Fibroblast of mammary gland (primary cell): ENCODE data around the gene HTRA1.
A peak's percentile ranks its signal among the peaks of the same experiment; 100 is the strongest.

Source experiments
- DNase-seq: peaks from one replicate; pipeline ENCODE4 v3.0.0-alpha.2; 2010; ENCODE audit warnings: low read depth
- H3K4me3 ChIP-seq: 2 replicates; pipeline ENCODE4 v1.5.1; 2011; ENCODE audit warnings: low read depth, mild to moderate bottlenecking, low read length, moderate library complexity; ENCODE audit not compliant: control insufficient read depth
- CTCF ChIP-seq: conservative IDR thresholded peaks from 2 replicates; pipeline ENCODE4 v1.5.1; 2011; ENCODE audit warnings: low read depth, low read length, inconsistent platforms; ENCODE audit not compliant: control insufficient read depth, insufficient read depth

HTRA1 gene

GRCh38 chr10:122503886-122504609 is 42.7 kb downstream of the HTRA1 start:
- no peak for DNase-seq
- TF ChIP-seq CTCF: no peak
- no peak overlapping the region for H3K4me3 ChIP-seq

GRCh38 chr10:122504610-122504950 is 43.2 kb downstream of the HTRA1 start:
- peak; percentile 95 for DNase-seq

GRCh38 chr10:122505011-122505410 is 43.7 kb downstream of the HTRA1 start:
- no peak overlapping the region for H3K4me3 ChIP-seq
- DNase-seq: no peak
- no peak for TF ChIP-seq CTCF

More at GRCh38 chr10:122504610-122504950, 43.2 kb downstream of the HTRA1 start:
- H3K4me3 ChIP-seq: no peak overlapping the region
- no peak for TF ChIP-seq CTCF

GRCh38 chr10:122505885-122506645 is 44.7 kb downstream of the HTRA1 start:
- H3K4me3 ChIP-seq: no peak overlapping the region
- no peak for DNase-seq
- no peak for TF ChIP-seq CTCF

GRCh38 chr10:122507616-122508015 is 46.3 kb downstream of the HTRA1 start:
- no peak for DNase-seq
- no peak overlapping the region for H3K4me3 ChIP-seq
- TF ChIP-seq CTCF: no peak

GRCh38 chr10:122508021-122508420 is 46.7 kb downstream of the HTRA1 start:
- TF ChIP-seq CTCF: no peak
- DNase-seq: no peak

More at GRCh38 chr10:122508021-122508420, 46.7 kb downstream of the HTRA1 start:
- no peak overlapping the region for H3K4me3 ChIP-seq
